ENCODE results near the gene CDK5R2. TPM values are rescaled to one million over a fixed set of nuclear protein-coding genes. Genes with fewer than 3 reads are reported as not detected.

The CDK5R2 gene
- total and polyA plus RNA-seq, 2 donors from 2014 or later = not detected

DNA sequence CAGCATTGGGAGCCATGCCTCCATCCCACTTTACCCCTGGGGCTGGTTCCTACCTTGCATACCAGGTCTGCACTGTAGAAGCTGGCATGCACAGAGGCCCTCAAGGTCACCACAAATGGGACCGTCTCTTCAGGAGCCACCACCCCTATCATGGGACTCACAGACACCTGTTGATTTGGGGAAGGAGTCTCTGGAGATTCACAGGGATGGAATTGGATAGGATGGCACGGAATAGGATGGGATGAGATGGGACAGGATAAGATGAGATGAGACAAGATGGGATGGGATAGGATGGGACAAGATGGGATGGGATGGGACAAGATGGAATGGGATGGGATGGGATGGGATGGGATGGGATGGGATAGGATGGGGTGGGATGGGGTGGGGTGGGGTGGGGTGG is 49.8 kb downstream of the CDK5R2 start:
- Histone ChIP-seq H3K9me3 (ENCODE audit: control insufficient read depth in 2 of 3, insufficient read depth in 1 of 3, low read length in 3 of 3) (no peaks in the 10 kb centered on the region), H3K4me1 (ENCODE audit: control insufficient read depth in 2 of 3, insufficient read depth in 2 of 3, low read depth in 1 of 3, low read length in 3 of 3) (no peaks in the 10 kb centered on the region), H3K27ac (ENCODE audit: low read depth in 2 of 2, low read length in 2 of 2) (no peak overlapping the region), H3K27me3 (ENCODE audit: control insufficient read depth, insufficient read depth, low read length) (no peaks in the 10 kb centered on the region), H3K9ac (ENCODE audit: low read length in 3 of 3) (no peak overlapping the region), H3K4me3 (ENCODE audit: low read length in 3 of 3) (no peak overlapping the region), H3K36me3 (ENCODE audit: control insufficient read depth in 2 of 3, insufficient read depth in 3 of 3, low read length in 3 of 3) (no peaks in the 10 kb centered on the region)
- FAIRE-seq (no peak), DNase-seq (no peak)
- TF ChIP-seq, protein P1, sequence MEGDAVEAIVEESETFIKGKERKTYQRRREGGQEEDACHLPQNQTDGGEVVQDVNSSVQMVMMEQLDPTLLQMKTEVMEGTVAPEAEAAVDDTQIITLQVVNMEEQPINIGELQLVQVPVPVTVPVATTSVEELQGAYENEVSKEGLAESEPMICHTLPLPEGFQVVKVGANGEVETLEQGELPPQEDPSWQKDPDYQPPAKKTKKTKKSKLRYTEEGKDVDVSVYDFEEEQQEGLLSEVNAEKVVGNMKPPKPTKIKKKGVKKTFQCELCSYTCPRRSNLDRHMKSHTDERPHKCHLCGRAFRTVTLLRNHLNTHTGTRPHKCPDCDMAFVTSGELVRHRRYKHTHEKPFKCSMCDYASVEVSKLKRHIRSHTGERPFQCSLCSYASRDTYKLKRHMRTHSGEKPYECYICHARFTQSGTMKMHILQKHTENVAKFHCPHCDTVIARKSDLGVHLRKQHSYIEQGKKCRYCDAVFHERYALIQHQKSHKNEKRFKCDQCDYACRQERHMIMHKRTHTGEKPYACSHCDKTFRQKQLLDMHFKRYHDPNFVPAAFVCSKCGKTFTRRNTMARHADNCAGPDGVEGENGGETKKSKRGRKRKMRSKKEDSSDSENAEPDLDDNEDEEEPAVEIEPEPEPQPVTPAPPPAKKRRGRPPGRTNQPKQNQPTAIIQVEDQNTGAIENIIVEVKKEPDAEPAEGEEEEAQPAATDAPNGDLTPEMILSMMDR (IDR thresholded peaks at IDR 0.05; ENCODE audit: borderline replicate concordance, extremely low read depth, insufficient read depth) = no peak
- intact Hi-C loops (cut with DNase I) = no loop called here

DNA sequence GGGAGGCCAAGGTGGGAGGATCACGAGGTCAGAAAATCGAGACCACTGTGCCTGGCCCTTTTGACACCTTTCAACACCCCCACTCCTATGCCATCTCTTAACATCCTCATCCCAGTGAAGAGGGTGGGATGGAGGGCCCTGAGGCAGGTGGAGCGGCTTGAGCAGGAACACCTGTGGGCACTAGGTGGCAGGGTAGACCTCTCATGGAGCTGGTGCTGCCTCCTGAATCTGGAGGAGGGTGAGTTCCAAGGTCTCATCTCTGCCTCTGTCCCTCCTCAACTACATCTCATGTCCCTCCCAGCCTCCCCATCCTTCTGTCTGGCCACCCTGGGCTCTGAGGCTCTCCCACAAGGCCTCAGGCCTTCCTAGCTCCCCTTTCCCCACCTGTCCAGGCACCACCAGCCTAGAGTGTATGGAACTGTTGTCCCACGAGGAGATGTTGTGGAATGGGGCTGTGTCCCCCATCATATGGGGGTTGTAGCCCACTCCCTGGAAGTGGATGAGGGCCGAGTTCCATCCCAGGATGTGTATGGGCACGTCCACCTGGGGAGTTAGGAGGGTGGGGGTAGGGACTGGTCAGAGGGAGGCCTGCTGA is 50.8 kb downstream of the CDK5R2 start:
- Histone ChIP-seq H3K36me3 (ENCODE audit: control insufficient read depth in 2 of 3, insufficient read depth in 3 of 3, low read length in 3 of 3) (no peaks in the 10 kb centered on the region), H3K9me3 (ENCODE audit: control insufficient read depth in 2 of 3, insufficient read depth in 1 of 3, low read length in 3 of 3) (no peaks in the 10 kb centered on the region), H3K9ac (ENCODE audit: low read length in 3 of 3) (no peak overlapping the region), H3K4me1 (ENCODE audit: control insufficient read depth in 2 of 3, insufficient read depth in 2 of 3, low read depth in 1 of 3, low read length in 3 of 3) (no peaks in the 10 kb centered on the region), H3K4me3 (ENCODE audit: low read length in 3 of 3) (no peak overlapping the region), H3K27me3 (ENCODE audit: control insufficient read depth, insufficient read depth, low read length) (no peaks in the 10 kb centered on the region), H3K27ac (ENCODE audit: low read depth in 2 of 2, low read length in 2 of 2) (no peak overlapping the region)
- no peak for FAIRE-seq
- intact Hi-C loops (cut with DNase I) = no loop called here
- TF ChIP-seq, protein P1 (IDR thresholded peaks at IDR 0.05; ENCODE audit: borderline replicate concordance, extremely low read depth, insufficient read depth) = peak; percentile 32
- peak in 2 of 5 donors; percentile 10 to 19 for DNase-seq

DNA sequence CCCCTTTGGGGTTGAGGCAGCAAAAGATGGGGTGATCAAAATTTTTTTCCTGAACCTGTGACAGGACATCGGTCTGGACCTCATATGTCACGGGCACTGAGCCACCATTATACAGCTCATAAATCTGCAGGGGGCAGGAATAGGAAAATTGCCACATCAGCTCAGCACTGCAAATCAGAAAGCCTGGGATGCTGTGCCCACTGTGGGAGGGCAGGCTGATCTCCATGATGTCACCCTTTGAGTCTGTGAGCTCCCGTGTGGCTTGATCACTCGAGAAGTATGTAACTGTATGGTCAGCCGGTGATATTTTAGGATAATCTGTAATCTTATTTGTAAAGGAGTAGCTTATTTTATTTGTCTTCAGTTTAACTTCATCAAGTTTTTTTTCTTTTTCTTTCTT is 51.4 kb downstream of the CDK5R2 start:
- FAIRE-seq (no peak), DNase-seq (no peak)
- H3K4me3 ChIP-seq (ENCODE audit: low read length in 3 of 3) = no peak overlapping the region
- no peak overlapping the region for H3K27ac ChIP-seq (ENCODE audit: low read depth in 2 of 2, low read length in 2 of 2)
- TF ChIP-seq, protein P1 (IDR thresholded peaks at IDR 0.05; ENCODE audit: borderline replicate concordance, extremely low read depth, insufficient read depth) = no peak
- intact Hi-C loops (cut with DNase I) = no loop called here
- no peaks in the 10 kb centered on the region for H3K36me3 ChIP-seq (ENCODE audit: control insufficient read depth in 2 of 3, insufficient read depth in 3 of 3, low read length in 3 of 3)
- H3K9ac ChIP-seq (ENCODE audit: low read length in 3 of 3) = no peak overlapping the region
- no peaks in the 10 kb centered on the region for H3K4me1 ChIP-seq (ENCODE audit: control insufficient read depth in 2 of 3, insufficient read depth in 2 of 3, low read depth in 1 of 3, low read length in 3 of 3)
- no peaks in the 10 kb centered on the region for H3K27me3 ChIP-seq (ENCODE audit: control insufficient read depth, insufficient read depth, low read length)
- no peaks in the 10 kb centered on the region for H3K9me3 ChIP-seq (ENCODE audit: control insufficient read depth in 2 of 3, insufficient read depth in 1 of 3, low read length in 3 of 3)

Small RNA genes lying within 50 kb of the gene (microRNA-seq; reads per million reads assigned to microRNA genes)
- gene MIR375 = 1,140 reads per million, percentile 80 among the genes with 10 or more reads in this experiment

Other genes starting within 250 kb of the CDK5R2 start
- 30.7 TPM for gene TTLL4, start 248.8 kb upstream of the CDK5R2 start, total RNA-seq
- gene TTLL4, start 248.8 kb upstream of the CDK5R2 start, polyA plus RNA-seq (ENCODE audit: insufficient read depth, low read depth, low replicate concordance) = 7.6 TPM
- gene CYP27A1, start 177.5 kb upstream of the CDK5R2 start, total RNA-seq = 18.5 TPM
- 43.3 TPM for gene CYP27A1, start 177.5 kb upstream of the CDK5R2 start, polyA plus RNA-seq (ENCODE audit: insufficient read depth, low read depth, low replicate concordance)
- gene PRKAG3, start 127.9 kb upstream of the CDK5R2 start, total RNA-seq = not detected
- not detected for gene PRKAG3, start 127.9 kb upstream of the CDK5R2 start, polyA plus RNA-seq (ENCODE audit: insufficient read depth, low read depth, low replicate concordance)
- gene WNT6, start 99.9 kb upstream of the CDK5R2 start, total RNA-seq = 0.57 TPM
- 0.75 TPM for gene WNT6, start 99.9 kb upstream of the CDK5R2 start, polyA plus RNA-seq (ENCODE audit: insufficient read depth, low read depth, low replicate concordance)
- gene WNT10A, start 78.8 kb upstream of the CDK5R2 start, total RNA-seq = 10.2 TPM
- 1.1 TPM for gene WNT10A, start 78.8 kb upstream of the CDK5R2 start, polyA plus RNA-seq (ENCODE audit: insufficient read depth, low read depth, low replicate concordance)
- not detected for gene FEV, start 25.5 kb downstream of the CDK5R2 start, total RNA-seq
- not detected for gene FEV, start 25.5 kb downstream of the CDK5R2 start, polyA plus RNA-seq (ENCODE audit: insufficient read depth, low read depth, low replicate concordance)
- not detected for gene CRYBA2, start 33.8 kb downstream of the CDK5R2 start, total RNA-seq
- not detected for gene CRYBA2, start 33.8 kb downstream of the CDK5R2 start, polyA plus RNA-seq (ENCODE audit: insufficient read depth, low read depth, low replicate concordance)
- 2.0 TPM for gene CFAP65, start 81.8 kb downstream of the CDK5R2 start, total RNA-seq
- 0.73 TPM for gene CFAP65, start 81.8 kb downstream of the CDK5R2 start, polyA plus RNA-seq (ENCODE audit: insufficient read depth, low read depth, low replicate concordance)
- 0.88 TPM for gene IHH, start 101.3 kb downstream of the CDK5R2 start, total RNA-seq
- gene IHH, start 101.3 kb downstream of the CDK5R2 start, polyA plus RNA-seq (ENCODE audit: insufficient read depth, low read depth, low replicate concordance) = 3.1 TPM
- gene NHEJ1, start 201.1 kb downstream of the CDK5R2 start, total RNA-seq = 17.5 TPM
- 17.7 TPM for gene NHEJ1, start 201.1 kb downstream of the CDK5R2 start, polyA plus RNA-seq (ENCODE audit: insufficient read depth, low read depth, low replicate concordance)
- 2.8 TPM for gene SLC23A3, start 210.4 kb downstream of the CDK5R2 start, total RNA-seq
- gene SLC23A3, start 210.4 kb downstream of the CDK5R2 start, polyA plus RNA-seq (ENCODE audit: insufficient read depth, low read depth, low replicate concordance) = 10.9 TPM
- 97.5 TPM for gene CNPPD1, start 217.3 kb downstream of the CDK5R2 start, total RNA-seq
- gene CNPPD1, start 217.3 kb downstream of the CDK5R2 start, polyA plus RNA-seq (ENCODE audit: insufficient read depth, low read depth, low replicate concordance) = 131 TPM
- gene RETREG2, start 218.6 kb downstream of the CDK5R2 start, total RNA-seq = 106 TPM
- 112 TPM for gene RETREG2, start 218.6 kb downstream of the CDK5R2 start, polyA plus RNA-seq (ENCODE audit: insufficient read depth, low read depth, low replicate concordance)
- gene ZFAND2B, start 247.1 kb downstream of the CDK5R2 start, total RNA-seq = 44.8 TPM
- 72.6 TPM for gene ZFAND2B, start 247.1 kb downstream of the CDK5R2 start, polyA plus RNA-seq (ENCODE audit: insufficient read depth, low read depth, low replicate concordance)

Data from kidney (tissue), 14 donors.